GM18858 (cell line): ENCODE measurements around the gene LRIT2.

Experiments
- ATAC-seq: cut with Tn5 transposase; IDR thresholded peaks from one replicate; pipeline ENCODE4 v1.9.1; 2021; ENCODE audit not compliant: unreplicated experiment

The LRIT2 gene

DNA sequence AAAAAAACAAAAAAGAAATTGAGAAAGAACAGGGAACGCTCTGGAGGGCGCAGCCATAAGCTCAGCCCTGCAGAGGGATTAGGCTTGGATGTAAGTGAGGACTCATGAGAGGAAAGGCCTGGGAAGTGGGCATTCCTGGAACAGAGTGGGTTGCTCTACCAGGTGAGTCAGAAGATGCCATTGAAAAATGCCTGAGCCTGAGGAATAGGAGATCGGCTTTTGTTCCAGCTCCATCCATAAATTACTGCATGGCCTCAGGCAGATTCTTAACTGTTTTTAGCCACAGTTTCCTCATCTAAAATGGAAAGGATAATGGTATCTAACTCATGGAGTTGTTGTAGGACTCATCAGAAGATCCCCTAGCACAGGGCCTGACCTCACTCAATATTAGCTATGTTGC lies 18.4 kb upstream of the LRIT2 start:
- no peak for ATAC-seq

DNA sequence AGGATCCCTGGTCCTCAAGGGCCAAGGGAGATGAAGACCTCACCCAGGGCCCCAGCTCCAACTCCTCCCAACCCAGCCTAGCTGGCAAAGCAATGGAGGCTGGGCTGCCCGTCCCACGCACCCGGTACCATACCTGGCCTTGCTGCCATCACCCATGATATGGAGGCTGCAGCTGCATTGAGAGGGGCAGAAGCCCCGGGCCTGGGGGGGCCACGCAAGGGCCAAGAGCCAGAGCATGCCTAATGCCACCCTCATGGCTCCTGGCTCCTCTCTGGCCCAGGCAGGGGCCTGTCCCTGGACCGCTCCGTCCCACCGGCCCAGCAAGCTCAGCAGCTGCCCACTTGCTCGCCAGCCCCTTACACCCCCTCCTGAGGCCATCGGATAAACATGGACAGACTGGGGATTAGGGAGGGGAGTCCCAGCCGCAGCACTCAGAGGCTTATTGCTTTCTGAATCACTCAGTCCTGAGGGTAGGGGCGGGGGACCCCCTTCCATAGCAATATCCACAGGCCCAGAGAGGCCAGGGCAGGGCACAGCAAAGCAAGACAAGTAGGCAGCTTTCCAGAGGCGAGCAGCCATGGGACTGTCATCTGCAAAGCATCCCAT lies 15.9 kb upstream of the LRIT2 start, which contains the start of gene LRIT1:
Gene LRIT1, minus strand, starts transcription at position 362 of the 606 bp plus-strand sequence. Its CDS starts 107 bp downstream, at position 255.
- ATAC-seq, result no peak

DNA sequence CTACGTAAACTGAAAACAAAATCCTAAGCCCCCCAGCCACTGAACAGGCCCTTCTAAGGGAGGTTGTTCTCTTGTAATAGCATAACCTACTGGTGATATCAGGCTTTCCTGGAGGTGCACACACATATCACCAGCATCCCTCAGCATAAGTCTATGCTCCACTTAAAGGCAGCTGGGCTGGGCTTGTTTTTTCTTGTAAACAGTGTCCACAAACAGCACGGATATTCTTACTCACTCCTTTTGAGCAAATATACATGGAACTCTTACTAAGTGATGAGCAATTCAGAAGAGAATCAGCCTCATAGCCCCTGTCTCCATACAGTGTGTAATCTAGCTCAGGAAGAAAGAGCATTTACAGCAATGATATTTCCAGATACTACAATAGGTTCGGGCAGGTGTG lies 13.6 kb upstream of the LRIT2 start:
- ATAC-seq, result no peak

DNA sequence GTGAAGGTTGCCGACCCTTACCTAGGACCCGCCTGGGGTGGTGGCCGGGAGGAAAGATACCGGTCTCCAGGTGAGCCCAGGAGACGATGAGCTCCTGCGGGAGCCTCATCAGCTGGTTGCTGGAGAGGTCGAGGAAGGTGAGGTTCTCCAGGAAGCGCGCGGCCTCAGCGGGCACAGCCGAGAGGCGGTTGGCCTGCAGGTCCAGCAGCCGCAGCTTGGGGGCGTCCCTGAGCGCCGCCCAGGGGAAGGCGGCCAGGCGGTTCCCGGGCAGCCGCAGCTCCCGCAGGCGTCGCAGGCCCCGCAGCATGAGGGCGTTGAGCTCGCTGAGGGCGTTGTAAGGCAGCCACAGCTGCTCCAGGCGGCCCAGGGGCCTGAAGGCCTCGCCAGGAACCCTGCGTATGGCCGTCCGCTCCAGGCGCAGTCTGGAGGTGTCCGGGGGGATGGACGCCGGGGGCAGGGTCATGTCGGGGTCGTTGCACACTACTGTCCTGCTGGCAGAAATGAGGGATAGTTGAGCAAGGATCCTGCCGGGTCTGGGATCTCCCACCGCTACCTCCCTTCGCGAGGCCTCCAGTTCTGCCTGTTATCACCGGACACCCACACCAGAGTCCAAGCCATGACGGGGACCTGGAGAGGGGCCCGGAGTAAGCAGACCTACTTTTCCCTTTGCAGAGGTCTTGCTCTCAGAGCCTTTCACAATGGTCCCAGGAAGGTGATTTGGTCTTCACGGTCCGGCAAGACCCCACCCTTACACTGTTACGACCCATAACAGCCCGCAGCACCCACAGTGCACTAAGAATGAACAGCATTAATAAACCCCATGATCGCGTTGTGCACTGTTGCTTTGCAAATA lies 12.1 kb upstream of the LRIT2 start:
- no peak for ATAC-seq

DNA sequence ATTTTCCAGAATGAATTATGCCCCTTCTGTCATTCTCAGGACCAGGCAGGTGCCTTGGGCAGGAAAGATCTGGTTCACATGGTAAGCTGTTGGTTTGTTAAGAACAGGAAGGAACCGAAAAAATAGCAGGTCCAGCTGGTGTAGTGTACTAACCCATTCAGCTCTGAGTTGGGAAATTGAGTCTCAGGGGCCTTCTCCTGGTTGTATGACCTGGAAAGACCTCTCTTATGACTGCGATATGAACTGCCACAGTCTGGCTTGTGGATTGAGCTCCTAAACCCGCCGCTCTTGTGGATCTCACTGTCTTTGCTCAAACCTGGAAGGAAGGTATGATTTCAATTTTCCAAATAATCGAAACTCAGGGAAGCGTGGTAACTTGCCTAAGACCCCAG lies 11.5 kb upstream of the LRIT2 start:
- ATAC-seq, result no peak

DNA sequence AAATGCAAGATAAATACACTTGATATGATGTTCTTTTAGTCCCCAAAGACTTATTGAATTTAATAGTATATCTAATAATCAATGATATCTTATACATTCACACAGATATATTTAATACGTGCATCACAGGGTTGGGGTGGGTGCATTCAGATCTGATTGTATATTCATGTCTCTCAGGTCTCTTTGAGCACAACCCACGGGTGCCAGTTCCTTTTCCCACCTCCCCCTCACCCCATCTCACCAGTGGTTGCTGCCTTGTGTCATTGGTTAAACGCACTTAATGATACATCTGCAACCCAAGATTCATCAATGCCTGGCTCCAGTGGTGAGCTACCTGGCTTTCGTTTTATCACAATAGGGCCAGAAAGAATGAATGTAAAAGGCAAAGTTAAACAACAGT lies 9.8 kb upstream of the LRIT2 start:
- ATAC-seq, result no peak

DNA sequence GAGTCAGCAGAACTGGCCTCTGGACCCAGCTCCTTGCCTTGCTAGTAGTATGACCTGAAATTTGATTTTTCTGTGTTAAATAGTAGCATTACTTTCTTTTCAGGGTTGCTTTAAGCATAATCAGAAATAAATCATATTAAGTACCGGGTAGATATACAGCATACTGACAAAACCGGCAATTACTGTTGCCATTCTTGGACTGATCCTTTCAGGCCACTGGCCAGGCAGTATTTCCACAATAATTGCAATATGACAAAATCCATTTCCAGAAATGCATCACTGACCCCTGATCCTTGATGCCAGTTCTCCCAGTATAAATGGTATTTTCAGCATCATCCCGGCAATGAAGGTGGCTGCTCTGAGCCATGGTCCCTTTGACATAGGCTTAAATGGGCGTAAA lies 9.1 kb upstream of the LRIT2 start:
- ATAC-seq, result no peak

DNA sequence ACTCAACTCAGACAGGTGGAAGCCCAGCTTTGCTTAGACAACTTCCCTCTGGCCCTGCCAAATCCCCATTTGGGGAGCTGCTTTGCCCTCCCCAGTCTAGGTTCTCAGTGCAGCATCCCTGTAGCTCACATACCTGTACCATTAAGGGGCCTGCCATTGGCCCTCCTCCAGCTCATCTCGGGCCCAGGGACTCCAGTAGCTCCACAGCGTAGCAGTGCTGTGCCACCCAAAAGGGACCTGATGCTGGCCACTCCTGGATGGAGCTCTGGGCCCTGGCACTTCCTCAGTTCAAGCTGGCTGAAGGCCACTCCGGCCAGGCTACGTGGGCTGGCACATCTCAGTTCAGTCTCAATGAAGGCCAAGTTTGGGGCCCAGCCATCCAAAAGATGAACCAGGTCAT lies 8.6 kb upstream of the LRIT2 start:
- ATAC-seq, result no peak

DNA sequence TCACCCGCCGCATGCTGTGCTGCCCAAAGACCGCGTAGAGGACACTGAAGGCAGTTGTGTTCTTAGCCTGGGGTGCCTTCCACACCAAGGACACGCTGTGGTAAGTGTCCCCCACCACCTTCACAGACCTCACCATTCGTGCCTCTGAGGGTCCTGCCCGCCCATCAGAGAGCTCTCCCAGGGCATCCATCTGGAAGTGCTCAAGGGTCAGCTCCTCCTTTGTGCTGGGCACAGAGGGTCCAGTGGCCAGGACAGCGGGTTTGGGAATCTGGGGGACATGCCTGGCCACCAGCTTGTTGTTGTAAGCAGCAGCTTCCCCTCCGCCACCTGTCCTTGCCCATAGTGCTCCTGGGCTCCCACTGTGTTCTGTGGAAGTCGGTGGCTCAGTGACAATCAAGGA lies 7.0 kb upstream of the LRIT2 start:
- ATAC-seq, result no peak

DNA sequence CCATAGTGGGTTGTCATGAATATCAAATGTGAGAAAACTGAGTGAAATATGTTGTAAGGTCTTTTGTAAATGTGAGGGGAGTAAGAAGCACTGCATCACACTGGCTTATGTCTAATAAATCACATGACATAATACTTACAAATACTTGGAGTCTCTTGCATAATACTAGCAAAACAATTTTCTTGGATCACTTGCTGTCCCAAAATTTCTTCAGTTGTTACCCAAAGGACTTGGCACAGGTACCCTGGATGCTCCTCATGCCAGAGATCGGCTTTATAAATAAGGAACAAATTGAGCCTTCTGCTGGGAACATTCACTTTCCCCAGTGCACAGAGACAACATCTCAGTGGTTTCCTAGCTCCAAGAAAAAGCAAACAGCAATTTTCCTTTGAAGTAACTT lies 5.0 kb upstream of the LRIT2 start:
- no peak for ATAC-seq

DNA sequence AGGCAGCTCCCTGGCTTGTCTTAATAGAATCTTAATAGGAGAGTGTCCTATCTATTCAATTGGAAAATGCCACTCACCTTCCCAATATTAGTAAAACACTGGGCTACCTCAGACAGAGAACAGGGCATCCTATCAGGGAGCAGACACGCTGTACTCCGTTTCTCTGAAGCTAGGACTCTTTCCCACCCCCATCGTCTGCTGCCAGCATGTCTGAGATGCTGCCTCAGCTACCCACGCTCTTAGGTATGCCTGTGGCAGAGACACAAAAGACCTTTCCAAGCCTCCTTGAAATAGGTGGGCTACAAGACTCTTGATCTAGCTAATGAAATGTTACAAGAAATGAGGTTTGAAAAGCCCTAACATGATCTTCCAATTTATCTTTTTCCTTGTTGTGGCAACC lies 2.5 kb upstream of the LRIT2 start:
- no peak for ATAC-seq

DNA sequence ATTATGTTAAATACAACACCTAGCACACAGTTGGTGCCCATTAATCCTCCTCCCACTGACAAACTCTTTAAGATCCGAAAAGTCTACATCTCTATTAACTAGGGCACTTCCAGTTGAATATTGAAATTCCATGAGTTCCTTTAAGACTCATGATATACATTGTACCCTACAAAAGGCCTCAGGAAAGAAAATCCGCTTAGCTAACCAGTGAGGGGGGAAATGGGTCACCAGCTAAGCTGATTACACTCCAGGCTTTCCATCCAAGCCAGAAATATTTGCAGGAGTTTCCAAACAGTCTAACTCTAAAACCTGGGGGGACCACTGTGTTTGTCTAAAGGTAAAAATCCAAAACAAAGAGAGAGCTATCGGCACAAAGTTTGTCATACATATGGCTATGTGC lies 1.3 kb upstream of the LRIT2 start:
- no peak for ATAC-seq

DNA sequence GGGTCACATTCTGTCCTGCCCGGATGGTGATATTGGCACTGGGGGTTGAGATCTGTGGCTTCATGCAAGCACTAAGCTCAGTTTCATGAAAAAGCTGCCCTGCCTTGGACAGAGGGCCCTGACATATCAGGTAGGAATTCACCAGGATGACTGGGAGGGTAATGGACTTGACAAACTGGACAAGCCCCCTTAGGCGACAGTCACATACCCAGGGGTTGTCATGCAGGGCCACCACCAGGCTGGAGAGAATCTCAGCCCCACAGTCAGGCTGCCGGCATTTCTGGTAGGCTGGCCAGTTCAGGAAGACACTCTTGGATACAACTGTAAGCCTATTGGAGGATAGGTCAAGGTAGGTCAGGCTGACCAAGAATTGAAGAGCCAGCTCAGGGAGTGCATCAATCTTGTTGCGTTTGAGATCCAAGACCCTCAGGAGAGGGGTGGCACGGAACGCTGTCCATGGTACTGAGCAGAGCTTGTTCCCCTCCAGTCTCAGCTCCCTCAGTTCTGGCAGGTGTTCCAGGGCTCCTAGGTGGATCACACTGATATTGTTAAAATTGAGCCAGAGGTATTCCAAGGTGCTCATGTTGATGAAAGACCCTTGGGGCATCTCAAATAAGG lies 824 bp downstream of the LRIT2 start:
- ATAC-seq, result no peak

DNA sequence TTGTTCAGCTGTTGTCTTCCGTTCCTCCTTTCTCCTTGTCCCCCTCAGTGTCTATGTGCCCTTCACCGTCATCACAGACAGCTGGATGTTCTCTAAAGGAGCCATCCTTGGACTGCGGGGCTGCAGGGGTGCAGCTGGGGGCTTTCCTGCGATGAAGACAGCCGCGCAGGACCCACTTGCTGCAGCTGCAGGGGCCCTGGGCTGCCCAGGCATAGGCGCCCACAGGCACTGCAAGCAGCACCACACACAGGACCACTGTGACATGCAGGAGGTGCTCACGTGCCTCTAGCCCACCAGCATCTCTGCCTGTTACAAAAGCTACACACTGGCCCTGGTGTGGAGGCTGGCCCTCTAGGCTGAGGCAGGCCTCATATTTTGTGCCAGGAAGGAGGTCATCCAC lies 3.4 kb downstream of the LRIT2 start:
- no peak for ATAC-seq

DNA sequence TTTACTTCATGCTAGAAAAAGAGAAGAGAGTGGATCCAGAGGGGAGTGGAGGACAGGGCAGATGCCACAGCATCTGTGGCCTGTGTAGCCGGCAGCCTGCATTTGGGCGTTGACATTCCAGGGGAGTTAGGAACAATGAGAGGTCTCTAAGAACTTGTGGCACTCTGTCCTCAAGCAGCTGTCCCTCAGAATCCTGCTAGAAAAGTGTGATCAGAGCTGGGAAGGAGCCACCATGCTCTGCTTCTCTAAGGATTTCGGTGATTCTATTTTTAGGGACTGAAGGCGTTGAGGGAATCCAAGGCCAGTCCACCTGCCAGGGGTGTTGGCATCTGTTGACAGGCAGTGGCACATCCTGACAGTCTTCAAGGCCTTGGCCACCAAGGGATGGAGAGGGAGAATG lies 7.6 kb downstream of the LRIT2 start:
- ATAC-seq, result no peak

DNA sequence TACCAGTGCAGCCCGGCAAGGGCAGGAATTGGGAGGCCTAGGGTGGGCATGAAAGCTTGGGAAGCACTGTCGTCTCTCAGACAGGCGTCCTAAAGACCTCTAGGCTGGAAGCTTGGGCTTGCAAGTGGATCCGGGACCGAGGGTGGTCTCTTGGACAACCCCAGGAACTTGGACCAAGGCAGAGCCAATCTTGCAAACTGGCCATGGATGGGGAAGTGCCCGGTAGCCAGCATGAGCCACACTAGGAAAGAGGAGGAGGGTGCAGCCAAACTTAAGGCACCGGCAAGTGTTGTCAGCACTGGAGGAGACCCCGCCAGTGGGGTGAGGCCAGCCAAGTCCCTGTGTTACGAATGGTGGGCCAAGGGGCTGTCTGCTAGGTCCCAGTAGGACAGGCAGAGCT lies 8.5 kb downstream of the LRIT2 start:
- no peak for ATAC-seq

DNA sequence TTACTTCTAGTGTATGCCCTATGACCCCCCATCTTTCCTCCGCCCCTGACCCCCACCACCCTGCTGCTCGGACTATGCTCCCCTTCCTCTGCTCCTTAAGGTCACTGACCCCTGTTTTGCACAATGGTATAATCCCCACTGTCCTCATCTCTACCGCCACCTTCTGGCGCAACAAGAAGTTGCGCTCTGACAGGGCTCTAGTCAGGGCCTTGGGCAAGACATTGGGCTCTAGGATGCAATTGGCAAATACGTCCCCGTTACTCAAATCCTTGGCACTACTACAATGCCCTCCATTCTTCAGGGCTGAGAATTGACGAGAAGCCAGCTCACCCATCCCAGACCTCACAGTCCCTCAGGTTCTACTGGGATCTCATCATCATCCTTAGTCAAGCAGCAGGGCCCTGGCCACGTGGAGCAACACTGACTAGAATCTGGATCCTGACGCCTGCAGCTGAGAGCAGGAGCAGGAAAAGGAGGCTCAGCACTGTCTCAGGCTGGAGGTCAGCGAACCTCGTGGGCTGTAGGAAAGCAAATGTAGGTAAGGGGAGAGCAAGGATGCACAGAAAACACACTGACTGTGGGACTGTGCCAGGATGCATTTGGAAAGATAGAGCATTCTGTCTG lies 10.6 kb downstream of the LRIT2 start:
- peak; percentile 82 for ATAC-seq

DNA sequence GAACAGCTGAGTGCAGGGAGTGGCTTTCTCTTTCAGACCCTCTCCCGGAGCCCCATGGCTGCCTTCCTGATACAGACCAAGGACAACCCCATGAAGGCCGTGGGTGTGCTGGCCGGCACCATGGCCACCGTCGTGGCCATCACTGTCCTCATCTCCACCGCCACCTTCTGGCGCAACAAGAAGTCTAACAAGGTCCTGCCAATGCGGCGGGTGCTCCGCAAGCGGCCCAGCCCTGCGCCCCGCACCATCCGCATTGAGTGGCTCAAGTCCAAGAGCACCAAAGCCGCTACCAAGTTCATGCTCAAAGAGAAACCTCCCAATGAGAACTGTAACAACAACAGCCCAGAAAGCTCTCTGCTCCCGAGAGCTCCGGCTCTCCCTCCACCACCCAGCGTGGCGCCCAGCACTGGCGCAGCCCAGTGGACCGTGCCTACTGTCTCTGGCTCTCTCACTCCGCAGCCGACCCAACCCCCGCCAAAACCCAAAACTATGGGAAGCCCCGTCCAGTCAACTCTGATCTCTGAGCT lies 11.2 kb downstream of the LRIT2 start:
- no peak for ATAC-seq

DNA sequence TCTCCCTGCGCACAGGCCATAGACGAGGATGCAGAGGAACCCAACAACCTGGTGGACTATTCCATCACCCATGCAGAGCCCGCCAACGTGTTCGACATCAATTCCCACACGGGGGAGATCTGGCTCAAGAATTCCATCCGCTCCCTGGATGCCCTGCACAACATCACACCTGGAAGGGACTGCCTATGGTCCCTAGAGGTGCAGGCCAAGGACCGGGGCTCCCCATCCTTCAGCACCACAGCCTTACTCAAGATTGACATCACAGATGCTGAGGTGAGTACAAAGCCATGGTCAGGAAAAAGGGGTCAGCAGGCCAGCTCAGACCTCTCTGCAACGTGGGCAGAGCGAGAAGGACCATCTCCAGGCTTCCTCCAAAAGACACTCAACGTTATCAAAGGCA lies 12.3 kb downstream of the LRIT2 start:
- no peak for ATAC-seq

DNA sequence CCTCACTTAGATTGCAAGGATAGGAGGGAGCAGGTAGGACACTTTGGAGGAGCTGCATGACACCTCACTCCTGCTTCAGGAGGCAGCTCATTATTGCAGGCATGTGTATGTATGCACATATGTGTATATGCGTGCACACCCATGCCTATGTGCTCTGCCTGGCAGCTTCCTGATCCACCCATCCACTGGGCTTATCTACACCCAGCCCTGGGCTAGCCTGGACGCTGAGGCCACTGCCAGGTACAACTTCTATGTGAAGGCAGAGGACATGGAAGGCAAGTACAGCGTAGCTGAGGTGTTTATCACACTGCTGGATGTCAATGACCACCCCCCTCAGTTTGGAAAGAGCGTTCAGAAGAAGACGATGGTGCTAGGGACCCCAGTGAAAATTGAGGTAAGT lies 13.3 kb downstream of the LRIT2 start:
- ATAC-seq, result no peak

DNA sequence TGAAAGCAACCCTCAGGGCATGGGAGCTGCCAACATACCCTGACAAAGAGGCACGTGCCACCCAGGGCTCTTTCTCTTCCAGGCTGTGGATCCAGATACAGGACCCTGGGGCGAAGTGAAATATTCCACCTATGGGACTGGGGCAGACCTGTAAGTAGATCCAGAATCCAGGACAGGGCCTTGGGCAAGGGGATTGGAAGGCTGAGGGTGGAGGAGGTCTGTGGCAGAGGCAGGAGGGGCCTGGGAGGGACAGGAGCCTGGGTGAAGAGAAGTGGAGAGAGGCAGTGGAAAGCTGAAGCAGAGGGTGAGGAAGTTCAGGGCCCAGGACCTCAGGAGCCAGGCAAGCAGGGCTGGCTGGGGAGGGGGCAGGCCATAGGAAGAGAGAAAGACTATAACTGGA lies 13.8 kb downstream of the LRIT2 start:
- ATAC-seq, result no peak

DNA sequence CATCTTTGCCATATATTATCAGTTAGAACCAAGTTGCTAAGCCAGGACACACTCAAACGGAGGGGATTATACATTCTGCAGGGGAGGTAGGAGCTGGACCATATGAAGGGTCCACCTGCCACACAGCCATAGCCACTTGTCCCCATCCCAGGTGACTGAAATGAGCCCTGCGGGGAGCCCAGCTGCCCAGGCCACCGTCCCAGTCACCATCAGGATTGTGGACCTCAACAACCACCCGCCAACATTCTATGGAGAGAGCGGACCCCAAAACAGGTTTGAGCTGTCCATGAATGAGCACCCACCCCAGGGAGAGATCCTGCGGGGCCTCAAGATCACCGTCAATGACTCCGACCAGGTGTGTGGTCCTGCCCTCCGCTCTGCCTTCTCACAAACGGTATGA lies 17.3 kb downstream of the LRIT2 start:
- no peak for ATAC-seq
